ENCODE results near the gene DNAJC21.
"Not testable (repeated sequence)": the region's sequence is repeated elsewhere in the genome, so short reads cannot be mapped to it uniquely, and the experiment has no call there.

The DNAJC21 gene

GRCh38 chr5:34929134-34929719 lies at the start of gene DNAJC21:
Gene DNAJC21 (plus strand): TSS chr5:34929559. CDS start chr5:34929820, 261 bp downstream.
- DNase-seq, result peak; percentile 98 to 99

- no peak for DNase-seq
Observed at GRCh38 chr5:34881246-34881645, 48.1 kb upstream of the DNAJC21 start.

GRCh38 chr5:34886392-34887119 lies 42.8 kb upstream of the DNAJC21 start:
- DNase-seq, result no peak

- DNase-seq, result no peak
Observed at GRCh38 chr5:34889394-34889793, 40.0 kb upstream of the DNAJC21 start.

- DNase-seq, result no peak
Observed at GRCh38 chr5:34891981-34892380, 37.4 kb upstream of the DNAJC21 start.

GRCh38 chr5:34892414-34892813 lies 36.9 kb upstream of the DNAJC21 start:
- DNase-seq, result no peak

- no peak for DNase-seq
Observed at GRCh38 chr5:34894716-34895115, 34.6 kb upstream of the DNAJC21 start.

GRCh38 chr5:34895641-34896419 lies 33.5 kb upstream of the DNAJC21 start:
- no peak for DNase-seq

- no peak for DNase-seq
Observed at GRCh38 chr5:34897646-34898045, 31.7 kb upstream of the DNAJC21 start.

GRCh38 chr5:34898258-34898895 lies 31.0 kb upstream of the DNAJC21 start:
- peak; percentile 52 to 75 for DNase-seq

- DNase-seq, result no peak
Observed at GRCh38 chr5:34899066-34899465, 30.3 kb upstream of the DNAJC21 start.

GRCh38 chr5:34900652-34901051 lies 28.7 kb upstream of the DNAJC21 start:
- DNase-seq, result no peak

GRCh38 chr5:34903260-34903659 lies 26.1 kb upstream of the DNAJC21 start:
- no peak for DNase-seq

GRCh38 chr5:34905564-34905963 lies 23.8 kb upstream of the DNAJC21 start:
- peak; percentile 1 to 23 for DNase-seq

GRCh38 chr5:34913072-34913471 lies 16.3 kb upstream of the DNAJC21 start:
- DNase-seq, result no peak

- DNase-seq, result no peak
Observed at GRCh38 chr5:34914671-34915138, 14.7 kb upstream of the DNAJC21 start.

GRCh38 chr5:34915139-34915855 lies 14.1 kb upstream of the DNAJC21 start, which contains the start of the genes BRIX1 and RAD1:
Gene BRIX1 (plus strand): TSS chr5:34915711. CDS start chr5:34915739, 28 bp downstream.
Gene RAD1 (minus strand): TSS chr5:34915504. CDS start chr5:34914892, 612 bp downstream.
- peak; percentile 97 to 99 for DNase-seq

GRCh38 chr5:34915856-34916192 lies 13.5 kb upstream of the DNAJC21 start:
- DNase-seq, result no peak

GRCh38 chr5:34916518-34916917 lies 12.8 kb upstream of the DNAJC21 start:
- DNase-seq, result no peak

GRCh38 chr5:34918025-34918424 lies 11.3 kb upstream of the DNAJC21 start:
- DNase-seq, result no peak

- DNase-seq, result no peak
Observed at GRCh38 chr5:34919077-34919476, 10.3 kb upstream of the DNAJC21 start.

GRCh38 chr5:34923256-34923655 lies 6.1 kb upstream of the DNAJC21 start:
- DNase-seq, result not testable (repeated sequence)

Data from hippocampal formation (tissue), 2 donors.